Ovary (tissue), 3 donors: ENCODE measurements around the gene LDB3.

ENCODE experiments used
- EP300 ChIP-seq: sonication (generic); formaldehyde crosslinking; IDR thresholded peaks from one replicate; pipeline ENCODE4 v1.6.1; 2017; ENCODE audit warnings: antibody characterized with exemption
- POLR2A ChIP-seq: fragments of 450-650 bp; IDR thresholded peaks from one replicate; pipeline ENCODE4 v1.6.1; 2017; ENCODE audit warnings: antibody characterized with exemption, mild to moderate bottlenecking, moderate library complexity
- TF ChIP-seq, protein P1 (sequence below), 3 donors: fragments of 450-650 bp in 2 of 3; fragments of 200-600 bp in 1 of 3; IDR thresholded peaks; one replicate each; pipeline versions ENCODE4 v1.5.1 to v1.8.0; 2016 to 2022; ENCODE audit warnings: antibody characterized with exemption in 3 of 3, mild to moderate bottlenecking in 1 of 3
- donor health status: DM: no; HTN: no; CAD: no.

DNA sequence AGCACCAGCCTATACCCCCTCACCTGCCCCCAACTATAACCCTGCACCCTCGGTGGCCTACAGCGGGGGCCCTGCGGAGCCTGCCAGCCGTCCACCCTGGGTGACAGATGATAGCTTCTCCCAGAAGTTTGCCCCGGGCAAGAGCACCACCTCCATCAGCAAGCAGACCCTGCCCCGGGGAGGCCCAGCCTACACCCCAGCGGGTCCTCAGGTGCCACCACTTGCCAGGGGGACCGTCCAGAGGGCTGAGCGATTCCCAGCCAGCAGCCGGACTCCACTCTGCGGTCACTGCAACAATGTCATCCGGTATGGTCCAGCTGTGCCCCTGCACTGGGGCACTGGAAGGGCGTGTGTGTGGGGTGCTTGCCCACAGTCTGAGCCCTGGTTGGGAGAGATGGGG lies 48.2 kb downstream of the LDB3 start:
- TF ChIP-seq, protein P1, sequence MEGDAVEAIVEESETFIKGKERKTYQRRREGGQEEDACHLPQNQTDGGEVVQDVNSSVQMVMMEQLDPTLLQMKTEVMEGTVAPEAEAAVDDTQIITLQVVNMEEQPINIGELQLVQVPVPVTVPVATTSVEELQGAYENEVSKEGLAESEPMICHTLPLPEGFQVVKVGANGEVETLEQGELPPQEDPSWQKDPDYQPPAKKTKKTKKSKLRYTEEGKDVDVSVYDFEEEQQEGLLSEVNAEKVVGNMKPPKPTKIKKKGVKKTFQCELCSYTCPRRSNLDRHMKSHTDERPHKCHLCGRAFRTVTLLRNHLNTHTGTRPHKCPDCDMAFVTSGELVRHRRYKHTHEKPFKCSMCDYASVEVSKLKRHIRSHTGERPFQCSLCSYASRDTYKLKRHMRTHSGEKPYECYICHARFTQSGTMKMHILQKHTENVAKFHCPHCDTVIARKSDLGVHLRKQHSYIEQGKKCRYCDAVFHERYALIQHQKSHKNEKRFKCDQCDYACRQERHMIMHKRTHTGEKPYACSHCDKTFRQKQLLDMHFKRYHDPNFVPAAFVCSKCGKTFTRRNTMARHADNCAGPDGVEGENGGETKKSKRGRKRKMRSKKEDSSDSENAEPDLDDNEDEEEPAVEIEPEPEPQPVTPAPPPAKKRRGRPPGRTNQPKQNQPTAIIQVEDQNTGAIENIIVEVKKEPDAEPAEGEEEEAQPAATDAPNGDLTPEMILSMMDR (IDR thresholded peaks at IDR 0.05) = no peak
- no peak for TF ChIP-seq POLR2A
- no peak for TF ChIP-seq EP300
